ENCODE data around the gene CNTNAP2. TPM values are rescaled to one million over a fixed set of nuclear protein-coding genes. Genes with fewer than 3 reads are reported as not detected.

CNTNAP2 gene
- total and polyA plus RNA-seq, 9 of the 15 experiments (the other 6 are each of a cell fraction or from before 2014, with no cell fraction given): 0.04 to 0.62 (median 0.09) TPM; not detected in 4

DNA sequence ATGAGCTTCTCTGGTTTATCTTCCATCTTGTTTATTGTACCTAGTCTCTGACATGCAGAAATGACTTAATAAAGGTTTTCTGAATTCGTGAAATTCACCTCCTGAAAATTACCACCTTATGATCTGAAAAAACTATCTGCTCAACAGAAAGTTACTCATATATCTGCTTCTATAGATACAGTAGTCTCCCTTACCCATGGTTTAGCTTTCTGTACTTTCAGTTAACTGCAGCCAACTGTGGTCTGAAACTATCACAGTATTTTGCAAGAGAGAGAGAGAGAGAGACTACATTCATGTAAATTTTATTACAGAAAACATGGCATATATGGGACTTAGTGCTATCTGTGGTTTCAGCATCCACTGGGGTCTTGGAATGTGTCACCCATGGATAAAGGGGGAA is 1564.9 kb downstream of the CNTNAP2 start (continued):
- no peak for TF ChIP-seq MGA (IDR thresholded peaks at IDR 0.05)
- no peak for TF ChIP-seq ZNF717 (CRISPR knock-in tag; IDR thresholded peaks at IDR 0.05)
- no peak for TF ChIP-seq DDX20 (tag; IDR thresholded peaks at IDR 0.05; ENCODE audit: low read depth)
- no peak for TF ChIP-seq PURB (CRISPR knock-in tag; IDR thresholded peaks at IDR 0.05; ENCODE audit: low read depth)
- no peak for TF ChIP-seq HNRNPLL (IDR thresholded peaks at IDR 0.05; ENCODE audit: low read depth, low read length, poor library complexity, severe bottlenecking)
- TF ChIP-seq FOXK1 (CRISPR knock-in tag; IDR thresholded peaks at IDR 0.05; ENCODE audit: borderline replicate concordance): no peak
- TF ChIP-seq ZNF134 (CRISPR knock-in tag; conservative IDR thresholded peaks at IDR 0.05): no peak
- no peak for TF ChIP-seq FOXP1 (CRISPR knock-in tag; IDR thresholded peaks at IDR 0.05)
- no peak for TF ChIP-seq XRCC3 (IDR thresholded peaks at IDR 0.05)
- TF ChIP-seq NCOA1 (IDR thresholded peaks at IDR 0.05; ENCODE audit: low read depth): no peak
- no peak for TF ChIP-seq ZNF143 (CRISPR knock-in tag; IDR thresholded peaks at IDR 0.05)
- TF ChIP-seq ZNF696 (CRISPR knock-in tag; conservative IDR thresholded peaks at IDR 0.05): no peak
